Measurements from ENCODE around the gene NPY2R.

Gene NPY2R

GRCh38 chr4:155220025-155220424, 11.6 kb downstream of the NPY2R start:
- no peak overlapping the region for H3K4me3 ChIP-seq (ENCODE audit: low read depth, low read length)
- no peak for TF ChIP-seq CTCF (IDR thresholded peaks at IDR 0.05; ENCODE audit: low read depth, low read length, missing control alignments)
- no peak for DNase-seq (ENCODE audit: low read depth)
- in situ Hi-C loops (cut with HindIII; ENCODE audit: low sequenced_read_pairs): no loop called here

- TF ChIP-seq CTCF (IDR thresholded peaks at IDR 0.05; ENCODE audit: low read depth, low read length, missing control alignments): no peak
- in situ Hi-C loops (cut with HindIII; ENCODE audit: low sequenced_read_pairs): no loop called here
- DNase-seq (ENCODE audit: low read depth): no peak
- H3K4me3 ChIP-seq (ENCODE audit: low read depth, low read length): no peak overlapping the region
Measured at GRCh38 chr4:155227131-155227530, 18.7 kb downstream of the NPY2R start.

- DNase-seq (ENCODE audit: low read depth): no peak
- no peak overlapping the region for H3K4me3 ChIP-seq (ENCODE audit: low read depth, low read length)
- no peak for TF ChIP-seq CTCF (IDR thresholded peaks at IDR 0.05; ENCODE audit: low read depth, low read length, missing control alignments)
- in situ Hi-C loops (cut with HindIII; ENCODE audit: low sequenced_read_pairs): no loop called here
Measured at GRCh38 chr4:155228713-155229112, 20.3 kb downstream of the NPY2R start.

GRCh38 chr4:155232432-155232831, 24.0 kb downstream of the NPY2R start:
- no peak for DNase-seq (ENCODE audit: low read depth)
- in situ Hi-C loops (cut with HindIII; ENCODE audit: low sequenced_read_pairs): no loop called here
- TF ChIP-seq CTCF (IDR thresholded peaks at IDR 0.05; ENCODE audit: low read depth, low read length, missing control alignments): no peak
- no peak overlapping the region for H3K4me3 ChIP-seq (ENCODE audit: low read depth, low read length)

GRCh38 chr4:155234206-155234605, 25.8 kb downstream of the NPY2R start:
- in situ Hi-C loops (cut with HindIII; ENCODE audit: low sequenced_read_pairs): no loop called here
- no peak for DNase-seq (ENCODE audit: low read depth)
- no peak for TF ChIP-seq CTCF (IDR thresholded peaks at IDR 0.05; ENCODE audit: low read depth, low read length, missing control alignments)

GRCh38 chr4:155237567-155237966, 29.1 kb downstream of the NPY2R start:
- no peak overlapping the region for H3K4me3 ChIP-seq (ENCODE audit: low read depth, low read length)
- no peak for DNase-seq (ENCODE audit: low read depth)
- in situ Hi-C loops (cut with HindIII; ENCODE audit: low sequenced_read_pairs): no loop called here
- TF ChIP-seq CTCF (IDR thresholded peaks at IDR 0.05; ENCODE audit: low read depth, low read length, missing control alignments): no peak

More at GRCh38 chr4:155234206-155234605, 25.8 kb downstream of the NPY2R start:
- no peak overlapping the region for H3K4me3 ChIP-seq (ENCODE audit: low read depth, low read length)

- no peak for DNase-seq (ENCODE audit: low read depth)
- TF ChIP-seq CTCF (IDR thresholded peaks at IDR 0.05; ENCODE audit: low read depth, low read length, missing control alignments): no peak
- in situ Hi-C loops (cut with HindIII; ENCODE audit: low sequenced_read_pairs): no loop called here
- H3K4me3 ChIP-seq (ENCODE audit: low read depth, low read length): no peak overlapping the region
Measured at GRCh38 chr4:155241225-155241624, 32.8 kb downstream of the NPY2R start.

Data from astrocyte of the cerebellum (primary cell).